Thymus (tissue), 11 donors: Measurements from ENCODE around the gene FXYD5. TPM values are rescaled to one million over a fixed set of nuclear protein-coding genes. Genes with fewer than 3 reads are reported as not detected.
A peak's percentile ranks its signal among the peaks of the same experiment; 100 is the strongest.

Experiments used
- DNase-seq, 9 donors: peaks; one replicate each; pipeline ENCODE4 v3.0.0-alpha.2; 2013; ENCODE audit warnings: low spot score in 9 of 9, low read depth in 6 of 9, missing footprints in 1 of 9
- H3K27ac ChIP-seq, 2 donors: one replicate each; pipeline ENCODE4 v1.5.1; 2013; ENCODE audit warnings: control low read depth in 1 of 2, low read depth in 1 of 2, low read length in 1 of 2, mild to moderate bottlenecking in 1 of 2, moderate library complexity in 1 of 2
- H3K27me3 ChIP-seq, 2 donors: one replicate each; pipeline ENCODE4 v1.5.1; 2013; ENCODE audit warnings: low read length in 1 of 2; ENCODE audit not compliant: control insufficient read depth in 2 of 2, insufficient read depth in 1 of 2
- H3K36me3 ChIP-seq, 2 donors: one replicate each; pipeline ENCODE4 v1.5.1; 2013; ENCODE audit warnings: low read length in 1 of 2, mild to moderate bottlenecking in 1 of 2, moderate library complexity in 1 of 2; ENCODE audit not compliant: control insufficient read depth in 2 of 2, insufficient read depth in 2 of 2
- H3K4me1 ChIP-seq, 2 donors: one replicate each; pipeline ENCODE4 v1.5.1; 2013; ENCODE audit warnings: low read length in 2 of 2; ENCODE audit not compliant: control insufficient read depth in 2 of 2, insufficient read depth in 2 of 2
- H3K4me3 ChIP-seq, 2 donors: one replicate each; pipeline ENCODE4 v1.5.1; 2013; ENCODE audit warnings: low read length in 2 of 2, control low read depth in 1 of 2, mild to moderate bottlenecking in 1 of 2
- H3K9me3 ChIP-seq, 2 donors: one replicate each; pipeline ENCODE4 v1.5.1; 2013; ENCODE audit warnings: low read length in 1 of 2, mild to moderate bottlenecking in 1 of 2; ENCODE audit not compliant: control insufficient read depth in 2 of 2, insufficient read depth in 1 of 2
- WGBS: extraction: QIAGEN DNeasy Blood & Tissue Kit; methylation state at CpG from one replicate; pipeline ENCODE4 v1.1.7; 2013; 5-methylcytosine and 5-hydroxymethylcytosine counted together
- polyA plus RNA-seq: library from polyadenylated mRNA; stranded (reverse); fragments of 200-250 nt; gene quantifications from one replicate; pipeline ENCODE4 v1.2.3, GENCODE V29; 2013
- total RNA-seq: library from RNA; stranded (reverse); fragments of 120-200 nt; gene quantifications from one replicate; pipeline ENCODE4 v1.2.4, GENCODE V29; 2013
- donor health status: healthy.

FXYD5 gene
- total and polyA plus RNA-seq, 2 donors, result 42.6 to 136 TPM

GRCh38 chr19:35141837-35142605, 12.5 kb upstream of the FXYD5 start:
- 19% methylated on average over 21 of the region's 21 CpGs for WGBS
- H3K4me1 ChIP-seq, result peaks cover 7 to 22% of the 10 kb centered on the region in 2 donors

DNA sequence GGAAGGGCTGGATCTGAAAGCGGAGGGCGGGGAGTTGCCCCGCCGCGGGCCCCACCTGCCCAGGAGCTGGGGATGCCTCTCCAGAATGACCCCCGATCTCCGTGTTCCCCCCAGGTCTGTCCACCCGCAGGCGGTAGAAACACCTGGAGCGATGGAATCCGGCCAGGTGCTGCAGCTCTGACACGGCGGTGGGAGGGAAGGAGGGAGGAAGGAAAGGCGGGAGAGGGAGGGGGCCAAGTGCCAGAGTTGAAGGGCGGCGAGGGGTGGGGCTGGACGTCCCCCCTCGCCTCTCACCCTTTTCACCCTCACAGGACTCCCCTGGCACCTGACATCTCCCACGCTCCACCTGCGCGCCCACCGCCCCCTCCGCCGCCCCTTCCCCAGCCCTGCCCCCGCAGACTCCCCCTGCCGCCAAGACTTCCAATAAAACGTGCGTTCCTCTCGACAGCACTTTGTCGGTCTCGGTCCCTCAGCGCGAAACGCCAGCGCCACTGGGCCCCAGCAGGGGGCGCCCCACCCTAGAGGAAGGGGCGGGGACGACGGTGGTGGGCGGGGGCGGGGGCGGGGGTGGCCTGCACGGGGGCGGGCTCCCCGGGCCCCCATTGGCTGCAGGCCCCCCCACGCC, 11.8 kb upstream of the FXYD5 start:
- H3K4me3 ChIP-seq, result peak overlapping the region in 1 of 2 donors; percentile 18
- DNase-seq, result peak in 2 of 9 donors; percentile 49 to 58
- 1% methylated on average over 44 of the region's 46 CpGs for WGBS
- H3K4me1 ChIP-seq, result peaks cover 7 to 22% of the 10 kb centered on the region in 2 donors
- H3K27ac ChIP-seq, result no peak overlapping the region
- peaks cover 24 to 56% of the 10 kb centered on the region in 2 donors for H3K27me3 ChIP-seq
- H3K36me3 ChIP-seq, result no peaks in the 10 kb centered on the region
- no peaks in the 10 kb centered on the region for H3K9me3 ChIP-seq

More at GRCh38 chr19:35141837-35142605, 12.5 kb upstream of the FXYD5 start:
- DNase-seq, result no peak
- Histone ChIP-seq H3K27ac (no peak overlapping the region), H3K9me3 (no peaks in the 10 kb centered on the region), H3K36me3 (no peaks in the 10 kb centered on the region), H3K27me3 (peaks cover 24 to 56% of the 10 kb centered on the region in 2 donors), H3K4me3 (peak overlapping the region in 1 of 2 donors; percentile 6)

- no peak within 1 kb of the TSS for H3K27ac ChIP-seq
- H3K4me1 ChIP-seq, result peaks cover 7 to 22% of the 10 kb centered on the region in 2 donors
- 5% methylated on average over 31 of the region's 31 CpGs for WGBS
- DNase-seq, result no peak
- H3K4me3 ChIP-seq, result peak within 1 kb of the TSS in 1 of 2 donors; percentile 18
- H3K27me3 ChIP-seq, result peaks cover 24 to 56% of the 10 kb centered on the region in 2 donors
- no peaks in the 10 kb centered on the region for H3K9me3 ChIP-seq
- no peaks in the 10 kb centered on the region for H3K36me3 ChIP-seq
These were observed 11.3 kb upstream of the FXYD5 start, which contains the start of gene FXYD7 for GRCh38 chr19:35143231-35143715. TSS of gene FXYD7 (plus strand) at chr19:35143255. CDS start at chr19:35143334, 79 bp downstream.

DNA sequence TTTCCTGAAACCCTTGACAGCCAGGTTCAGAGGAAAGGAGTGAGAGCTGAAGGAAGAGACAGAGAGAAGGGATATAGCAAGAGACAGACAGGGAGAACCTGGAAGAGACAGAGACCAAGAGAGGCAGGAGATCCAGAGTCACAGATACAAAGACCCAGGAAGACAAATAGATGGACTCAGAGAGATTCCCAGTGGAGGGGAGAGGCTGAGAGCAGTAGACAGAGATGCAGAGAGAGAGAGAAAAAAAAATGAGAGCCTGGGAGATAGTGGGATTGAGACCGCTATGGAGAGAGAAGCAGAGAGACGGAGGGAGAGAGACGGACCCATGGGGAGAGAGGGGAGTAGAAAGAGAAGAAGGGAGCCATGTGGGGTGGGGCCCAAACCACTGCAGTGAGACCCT, 10.7 kb upstream of the FXYD5 start:
- 62% methylated on average over 3 of the region's 3 CpGs for WGBS
- H3K27ac ChIP-seq, result no peak overlapping the region
- H3K4me1 ChIP-seq, result peaks cover 7 to 22% of the 10 kb centered on the region in 2 donors
- peaks cover 24 to 56% of the 10 kb centered on the region in 2 donors for H3K27me3 ChIP-seq
- no peaks in the 10 kb centered on the region for H3K36me3 ChIP-seq
- no peak for DNase-seq
- H3K9me3 ChIP-seq, result no peaks in the 10 kb centered on the region
- no peak overlapping the region for H3K4me3 ChIP-seq

DNA sequence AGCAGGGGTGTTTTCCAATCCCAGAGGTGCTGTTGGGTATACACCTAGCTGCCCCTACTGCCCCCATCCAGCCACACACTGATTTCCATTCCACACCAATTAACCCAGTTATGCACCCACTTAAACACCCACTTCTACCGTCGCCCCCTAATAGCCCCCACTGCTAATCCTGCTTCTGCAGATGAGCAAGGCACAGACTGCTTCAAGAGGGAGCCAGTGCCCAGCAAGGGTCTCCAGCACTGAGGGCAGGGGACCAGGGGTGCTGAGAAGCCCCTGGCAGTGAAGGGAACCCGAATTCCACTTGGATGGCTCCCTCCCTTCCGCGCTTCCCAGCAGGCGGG, 10.3 kb upstream of the FXYD5 start:
- H3K4me1 ChIP-seq, result peaks cover 7 to 20% of the 10 kb centered on the region in 2 donors
- 50% methylated on average over 6 of the region's 6 CpGs for WGBS

GRCh38 chr19:35144600-35145436, 9.7 kb upstream of the FXYD5 start:
- peaks cover 7 to 20% of the 10 kb centered on the region in 2 donors for H3K4me1 ChIP-seq
- no peaks in the 10 kb centered on the region for H3K36me3 ChIP-seq
- no peaks in the 10 kb centered on the region for H3K9me3 ChIP-seq
- no peak for DNase-seq
- no peak overlapping the region for H3K4me3 ChIP-seq
- no peak overlapping the region for H3K27ac ChIP-seq
- WGBS, result 39% methylated on average over 15 of the region's 15 CpGs
- H3K27me3 ChIP-seq, result peaks cover 24 to 56% of the 10 kb centered on the region in 2 donors

More for the DNA sequence above, 10.3 kb upstream of the FXYD5 start:
- H3K27me3 ChIP-seq, result peaks cover 24 to 56% of the 10 kb centered on the region in 2 donors
- no peak overlapping the region for H3K4me3 ChIP-seq
- no peak for DNase-seq
- H3K9me3 ChIP-seq, result no peaks in the 10 kb centered on the region
- H3K27ac ChIP-seq, result no peak overlapping the region
- no peaks in the 10 kb centered on the region for H3K36me3 ChIP-seq

DNA sequence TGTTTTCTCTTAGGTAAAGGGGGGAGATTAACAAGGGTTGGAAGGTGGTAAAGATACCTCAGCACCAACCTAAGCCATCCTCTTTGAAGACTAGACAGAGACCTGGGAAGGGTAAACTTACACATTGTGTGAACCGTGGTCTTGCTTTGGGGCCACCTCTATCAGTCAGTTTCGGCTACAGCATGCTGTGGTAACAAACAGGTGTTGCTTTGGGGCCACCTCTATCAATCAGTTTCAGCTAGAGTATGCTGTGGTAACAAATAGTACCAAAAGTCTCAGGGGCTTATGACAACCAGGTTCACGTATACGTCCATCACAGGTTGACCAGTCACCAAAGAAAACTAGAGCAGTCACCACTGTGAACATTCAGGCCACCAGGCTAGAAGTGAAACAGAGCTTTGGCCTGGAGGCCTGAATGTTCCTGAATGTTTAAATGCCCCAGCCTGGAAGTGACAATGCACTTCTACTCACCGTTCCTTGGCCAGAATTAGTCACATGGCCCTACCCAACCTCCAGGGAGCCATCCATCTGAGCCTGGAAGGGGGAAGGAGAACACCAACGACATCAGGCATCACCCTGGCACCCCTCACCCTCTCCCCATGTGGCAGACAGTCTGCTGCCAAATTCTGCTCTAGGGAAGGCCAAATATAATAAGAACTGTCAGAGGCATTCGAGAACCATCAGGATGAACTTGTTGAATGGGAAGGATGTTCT, 7.6 kb upstream of the FXYD5 start:
- Histone ChIP-seq H3K9me3 (no peaks in the 10 kb centered on the region), H3K4me1 (peaks cover 4 to 13% of the 10 kb centered on the region in 2 donors), H3K4me3 (no peak overlapping the region), H3K36me3 (no peaks in the 10 kb centered on the region), H3K27ac (no peak overlapping the region), H3K27me3 (peaks cover 18 to 45% of the 10 kb centered on the region in 2 donors)
- 75% methylated on average over 7 of the region's 7 CpGs for WGBS
- DNase-seq, result no peak

DNA sequence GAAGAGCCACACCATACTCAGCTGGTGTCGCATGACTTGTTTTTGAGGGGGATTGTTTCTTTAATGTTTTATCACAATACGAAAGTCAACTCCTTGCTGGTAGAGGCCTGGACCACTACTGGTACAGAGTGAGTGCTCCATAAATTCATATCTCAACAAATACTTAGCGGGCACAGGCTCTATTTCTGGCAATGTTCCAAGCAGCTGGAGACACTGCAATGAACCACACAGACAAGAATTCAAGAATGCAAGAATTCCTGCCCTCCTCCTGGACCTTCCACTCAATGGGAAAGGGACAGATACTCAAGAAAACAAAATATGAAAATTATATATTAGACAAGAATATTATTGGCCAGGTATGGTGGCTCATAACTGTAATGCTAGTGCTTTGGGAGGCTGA, 5.1 kb upstream of the FXYD5 start:
- DNase-seq, result no peak
- WGBS, result 96% methylated on average over 3 of the region's 3 CpGs

More for the DNA sequence above, 5.1 kb upstream of the FXYD5 start:
- peaks cover 9 to 41% of the 10 kb centered on the region in 2 donors for H3K27me3 ChIP-seq
- H3K36me3 ChIP-seq, result no peaks in the 10 kb centered on the region
- no peak overlapping the region for H3K27ac ChIP-seq
- no peak overlapping the region for H3K4me3 ChIP-seq
- H3K9me3 ChIP-seq, result no peaks in the 10 kb centered on the region
- H3K4me1 ChIP-seq, result peaks cover 8 to 12% of the 10 kb centered on the region in 2 donors
